Sigmoid colon (tissue), 3 donors: ENCODE measurements around the gene MYEOV.

ENCODE experiments used
- POLR2A ChIP-seq, 2 donors: fragments of 450-650 bp; IDR thresholded peaks; one replicate each; pipeline ENCODE4 v1.6.1; 2016; ENCODE audit warnings: antibody characterized with exemption in 2 of 2, mild to moderate bottlenecking in 2 of 2, moderate library complexity in 2 of 2
- TF ChIP-seq, protein P1 (sequence below), 4 experiments: fragments of 450-650 bp in 3 of 4; fragments of 200-600 bp in 1 of 4; IDR thresholded peaks; one replicate each; pipeline ENCODE4 v1.5.1; 2016 to 2019; ENCODE audit warnings: antibody characterized with exemption in 4 of 4, mild to moderate bottlenecking in 3 of 4, moderate library complexity in 2 of 4

DNA sequence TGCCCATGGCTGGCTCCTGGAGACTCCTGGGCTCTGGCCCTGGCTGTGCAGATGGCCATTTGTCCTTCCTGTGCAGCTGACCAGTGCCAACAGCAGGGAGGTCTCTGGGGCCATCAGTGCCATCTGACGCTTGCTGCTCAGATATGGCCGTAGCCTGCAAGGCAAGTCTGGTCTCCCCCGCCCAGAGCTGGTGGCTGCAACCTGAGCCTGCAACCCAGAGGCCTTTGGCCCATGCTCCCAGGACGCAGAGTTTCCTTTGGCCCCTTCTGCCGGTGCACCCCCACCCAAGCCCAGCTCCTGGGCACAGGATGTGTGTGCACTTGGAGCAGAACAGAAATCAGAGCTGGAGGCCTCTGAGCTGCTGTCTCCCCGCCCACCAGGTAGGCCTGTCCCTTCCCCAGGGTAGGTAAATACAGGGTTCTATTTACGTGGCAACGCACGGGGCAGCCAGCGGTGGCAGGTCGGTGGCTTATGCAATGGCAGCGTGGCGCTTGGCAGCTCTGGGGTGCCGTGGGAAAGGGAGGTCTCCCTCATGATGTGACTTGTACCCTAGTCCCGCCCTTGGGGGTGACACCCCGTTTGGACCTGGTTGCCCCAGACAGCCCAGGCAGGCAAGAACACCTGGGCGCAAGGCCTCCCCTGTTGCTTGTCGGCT lies 21.0 kb upstream of the MYEOV start:
- TF ChIP-seq, protein P1, sequence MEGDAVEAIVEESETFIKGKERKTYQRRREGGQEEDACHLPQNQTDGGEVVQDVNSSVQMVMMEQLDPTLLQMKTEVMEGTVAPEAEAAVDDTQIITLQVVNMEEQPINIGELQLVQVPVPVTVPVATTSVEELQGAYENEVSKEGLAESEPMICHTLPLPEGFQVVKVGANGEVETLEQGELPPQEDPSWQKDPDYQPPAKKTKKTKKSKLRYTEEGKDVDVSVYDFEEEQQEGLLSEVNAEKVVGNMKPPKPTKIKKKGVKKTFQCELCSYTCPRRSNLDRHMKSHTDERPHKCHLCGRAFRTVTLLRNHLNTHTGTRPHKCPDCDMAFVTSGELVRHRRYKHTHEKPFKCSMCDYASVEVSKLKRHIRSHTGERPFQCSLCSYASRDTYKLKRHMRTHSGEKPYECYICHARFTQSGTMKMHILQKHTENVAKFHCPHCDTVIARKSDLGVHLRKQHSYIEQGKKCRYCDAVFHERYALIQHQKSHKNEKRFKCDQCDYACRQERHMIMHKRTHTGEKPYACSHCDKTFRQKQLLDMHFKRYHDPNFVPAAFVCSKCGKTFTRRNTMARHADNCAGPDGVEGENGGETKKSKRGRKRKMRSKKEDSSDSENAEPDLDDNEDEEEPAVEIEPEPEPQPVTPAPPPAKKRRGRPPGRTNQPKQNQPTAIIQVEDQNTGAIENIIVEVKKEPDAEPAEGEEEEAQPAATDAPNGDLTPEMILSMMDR (IDR thresholded peaks at IDR 0.05), result no peak
- TF ChIP-seq POLR2A (IDR thresholded peaks at IDR 0.05), result no peak
